GM13976 (cell line): Measurements from ENCODE around the gene TMX4.

ENCODE experiments used
- DNase-seq: peaks from one replicate; pipeline ENCODE4 v3.0.0; 2012; ENCODE audit warnings: low spot score
- in situ Hi-C: fragments of 300-500 bp; cut with MboI; formaldehyde crosslinking; loops from one replicate; pipeline ENCODE4 v1.12.0; 2022; ENCODE audit warnings: low sequenced_read_pairs, mixed read lengths, inconsistent platforms; ENCODE audit not compliant: unreplicated experiment
- TF ChIP-seq, protein P1 (sequence below): IDR thresholded peaks from 2 replicates; pipeline ENCODE4 v1.5.1; 2012; ENCODE audit warnings: borderline replicate concordance, mild to moderate bottlenecking; ENCODE audit not compliant: insufficient read depth; ENCODE audit errors: extremely low read depth, missing control alignments, control extremely low read depth

TMX4 gene

DNA sequence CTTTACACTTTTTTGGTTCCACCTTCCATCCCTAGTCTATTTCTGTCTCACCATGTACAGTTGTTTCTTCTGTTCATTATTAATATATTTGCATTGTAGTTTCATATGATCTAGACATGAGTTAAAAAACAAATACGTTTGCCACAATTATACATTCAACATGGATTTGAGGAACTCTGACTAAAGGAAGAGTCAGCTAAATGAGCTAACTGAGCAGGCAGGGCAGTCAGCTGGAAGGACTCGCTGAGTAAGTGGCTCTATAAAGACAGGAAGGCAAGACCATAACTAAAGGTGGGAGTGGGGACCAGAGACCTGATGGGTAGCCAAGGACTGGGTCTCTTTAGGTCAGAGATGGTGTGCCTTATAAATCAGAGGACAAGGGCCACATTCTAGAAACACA is 26.3 kb downstream of the TMX4 start:
- TF ChIP-seq, protein P1, sequence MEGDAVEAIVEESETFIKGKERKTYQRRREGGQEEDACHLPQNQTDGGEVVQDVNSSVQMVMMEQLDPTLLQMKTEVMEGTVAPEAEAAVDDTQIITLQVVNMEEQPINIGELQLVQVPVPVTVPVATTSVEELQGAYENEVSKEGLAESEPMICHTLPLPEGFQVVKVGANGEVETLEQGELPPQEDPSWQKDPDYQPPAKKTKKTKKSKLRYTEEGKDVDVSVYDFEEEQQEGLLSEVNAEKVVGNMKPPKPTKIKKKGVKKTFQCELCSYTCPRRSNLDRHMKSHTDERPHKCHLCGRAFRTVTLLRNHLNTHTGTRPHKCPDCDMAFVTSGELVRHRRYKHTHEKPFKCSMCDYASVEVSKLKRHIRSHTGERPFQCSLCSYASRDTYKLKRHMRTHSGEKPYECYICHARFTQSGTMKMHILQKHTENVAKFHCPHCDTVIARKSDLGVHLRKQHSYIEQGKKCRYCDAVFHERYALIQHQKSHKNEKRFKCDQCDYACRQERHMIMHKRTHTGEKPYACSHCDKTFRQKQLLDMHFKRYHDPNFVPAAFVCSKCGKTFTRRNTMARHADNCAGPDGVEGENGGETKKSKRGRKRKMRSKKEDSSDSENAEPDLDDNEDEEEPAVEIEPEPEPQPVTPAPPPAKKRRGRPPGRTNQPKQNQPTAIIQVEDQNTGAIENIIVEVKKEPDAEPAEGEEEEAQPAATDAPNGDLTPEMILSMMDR, result no peak
- in situ Hi-C loops, result no loop called here
- DNase-seq, result no peak

DNA sequence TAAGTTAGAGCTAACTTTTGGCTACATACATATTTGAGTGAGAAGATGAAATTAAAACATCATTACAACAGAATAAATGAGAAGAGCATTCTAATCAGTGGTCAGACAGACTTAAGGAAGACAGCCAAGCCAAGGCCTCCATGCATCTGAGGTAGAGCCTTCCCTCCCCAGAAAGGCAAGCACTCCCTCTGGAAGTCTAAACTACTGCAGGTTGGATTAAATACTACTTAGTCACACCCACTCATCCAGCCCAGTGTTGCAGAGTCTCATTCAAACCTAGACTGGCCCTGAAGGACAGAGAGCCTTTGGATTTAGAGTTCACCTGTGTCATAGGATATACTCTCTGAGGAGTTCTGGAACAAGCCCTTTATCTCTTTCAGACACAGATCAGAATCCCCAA is 29.2 kb downstream of the TMX4 start:
- no peak for DNase-seq
- in situ Hi-C loops, result no loop called here
- TF ChIP-seq, protein P1, result no peak

DNA sequence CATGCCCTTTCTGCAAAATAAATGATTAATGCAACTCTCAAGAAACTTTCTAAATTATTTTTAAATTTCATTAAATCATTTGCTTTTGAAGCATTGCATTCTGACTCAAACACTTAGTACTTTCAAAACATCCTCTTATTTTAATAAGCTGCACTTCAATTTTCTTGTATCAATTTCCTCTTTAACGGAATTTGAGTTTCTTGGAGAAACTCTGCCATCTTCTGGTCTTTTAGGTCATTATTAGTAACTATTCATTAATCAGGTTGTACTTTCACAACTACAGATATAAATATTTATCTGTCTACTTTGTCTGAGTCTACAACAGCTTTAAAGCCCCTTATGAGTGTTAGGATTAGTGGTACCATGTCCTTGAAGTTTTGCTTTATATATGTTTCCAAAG is 30.2 kb downstream of the TMX4 start:
- TF ChIP-seq, protein P1, result no peak
- DNase-seq, result no peak
- in situ Hi-C loops, result no loop called here

DNA sequence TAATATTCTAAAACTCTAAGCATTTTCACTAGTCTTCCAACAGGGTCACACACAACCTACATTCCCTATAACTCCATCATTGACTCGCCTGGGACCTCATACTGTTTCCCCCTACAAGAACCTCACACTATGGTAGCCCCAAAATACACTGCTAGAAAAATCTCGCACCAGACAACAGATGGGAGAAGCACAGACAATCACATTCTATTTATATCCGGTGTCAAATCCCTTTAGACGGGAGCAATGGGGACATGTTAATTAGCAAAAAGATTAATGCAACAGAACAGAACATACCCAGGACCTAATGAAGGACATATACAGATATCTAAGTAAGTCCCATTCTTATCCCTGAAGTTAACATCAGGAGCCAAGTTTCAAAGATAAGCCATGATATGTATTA is 33.6 kb downstream of the TMX4 start:
- in situ Hi-C loops, result no loop called here
- TF ChIP-seq, protein P1, result no peak
- no peak for DNase-seq

DNA sequence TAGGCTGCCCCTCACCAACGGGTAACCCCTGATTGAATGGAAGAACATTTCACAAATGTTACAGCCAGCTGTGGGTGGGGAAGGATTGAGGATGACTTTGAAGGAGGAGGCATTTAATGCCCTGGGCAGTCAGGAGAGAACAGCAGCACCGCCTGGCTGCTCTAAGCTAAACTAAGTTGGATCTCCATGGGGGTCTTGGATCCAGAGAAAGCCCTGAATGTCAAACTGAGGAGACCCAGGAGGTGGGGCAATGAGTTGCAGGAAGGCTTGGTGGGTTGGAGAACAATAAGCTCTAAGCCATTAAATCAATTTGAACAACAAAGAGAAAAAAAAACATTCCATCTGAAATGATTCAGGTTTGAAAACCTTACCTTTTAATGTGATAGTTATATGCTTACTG is 35.4 kb downstream of the TMX4 start:
- TF ChIP-seq, protein P1, result no peak
- no peak for DNase-seq
- in situ Hi-C loops, result no loop called here

GRCh38 chr20:7981374-7981773 is 38.2 kb downstream of the TMX4 start:
- TF ChIP-seq, protein P1, result no peak
- in situ Hi-C loops, result no loop called here
- DNase-seq, result no peak
